ENCODE measurements around the gene PKM. TPM values are rescaled to one million over a fixed set of nuclear protein-coding genes. Genes with fewer than 3 reads are reported as not detected.

PKM gene
- total and polyA plus RNA-seq, 9 of the 15 experiments (the other 6 are each of a cell fraction or from before 2014, with no cell fraction given) = 140 to 825 (median 383) TPM

DNA sequence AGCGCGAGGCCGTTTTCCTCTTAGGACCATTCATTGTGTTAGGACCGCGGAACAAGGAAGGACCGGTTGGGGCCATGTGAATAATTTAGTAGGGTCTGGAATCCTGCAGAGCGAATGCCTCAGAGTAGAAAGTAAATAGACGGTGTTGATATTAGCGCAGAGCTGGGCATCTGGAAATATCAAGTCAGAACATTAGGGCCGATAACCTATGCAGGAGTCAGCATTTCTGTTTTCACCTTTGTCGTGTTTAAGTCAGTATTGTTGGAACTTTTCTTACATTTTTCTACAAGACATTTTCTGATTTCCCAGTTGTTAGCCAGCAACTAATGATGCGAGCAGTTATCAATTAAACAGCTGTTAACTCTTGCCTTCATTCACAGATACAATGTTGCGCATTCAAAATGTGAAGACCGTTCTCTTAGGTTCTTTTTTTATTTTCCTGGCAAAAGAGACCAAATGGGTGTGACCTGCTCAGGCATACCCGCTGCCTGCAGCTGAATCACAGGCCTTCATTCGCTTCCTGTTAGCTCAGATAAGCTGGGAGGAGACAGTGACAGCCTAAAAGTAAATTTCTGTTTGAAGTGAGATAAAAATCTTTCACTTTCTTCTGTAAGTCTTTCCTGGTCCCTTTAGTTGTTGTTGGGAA, 966 bp upstream of the PKM start (continued):
- no peak for TF ChIP-seq THAP12 (CRISPR knock-in tag; IDR thresholded peaks at IDR 0.05)
- no peak for TF ChIP-seq KDM5B (IDR thresholded peaks at IDR 0.05; ENCODE audit: insufficient replicate concordance, low read depth, low read length)
- TF ChIP-seq NBN (IDR thresholded peaks at IDR 0.05; ENCODE audit: low read depth) = 0 out of 2 replicates have a peak, but pooled peaks have one; percentile 43
- peak; percentile 77 for TF ChIP-seq GATA2 (CRISPR knock-in tag; IDR thresholded peaks at IDR 0.05)
- no peak for TF ChIP-seq RERE (CRISPR knock-in tag; IDR thresholded peaks at IDR 0.05; ENCODE audit: borderline replicate concordance)
- TF ChIP-seq SRSF3 (IDR thresholded peaks at IDR 0.05; ENCODE audit: insufficient read depth, low read length) = no peak
- no peak for TF ChIP-seq IRF2 (CRISPR knock-in tag; IDR thresholded peaks at IDR 0.05)
- no peak for TF ChIP-seq XRCC4 (IDR thresholded peaks at IDR 0.05; ENCODE audit: extremely low read depth, insufficient read depth, insufficient read length)
- no peak for TF ChIP-seq PRDM10 (IDR thresholded peaks at IDR 0.05; ENCODE audit: partially characterized antibody)
- TF ChIP-seq, protein P1, sequence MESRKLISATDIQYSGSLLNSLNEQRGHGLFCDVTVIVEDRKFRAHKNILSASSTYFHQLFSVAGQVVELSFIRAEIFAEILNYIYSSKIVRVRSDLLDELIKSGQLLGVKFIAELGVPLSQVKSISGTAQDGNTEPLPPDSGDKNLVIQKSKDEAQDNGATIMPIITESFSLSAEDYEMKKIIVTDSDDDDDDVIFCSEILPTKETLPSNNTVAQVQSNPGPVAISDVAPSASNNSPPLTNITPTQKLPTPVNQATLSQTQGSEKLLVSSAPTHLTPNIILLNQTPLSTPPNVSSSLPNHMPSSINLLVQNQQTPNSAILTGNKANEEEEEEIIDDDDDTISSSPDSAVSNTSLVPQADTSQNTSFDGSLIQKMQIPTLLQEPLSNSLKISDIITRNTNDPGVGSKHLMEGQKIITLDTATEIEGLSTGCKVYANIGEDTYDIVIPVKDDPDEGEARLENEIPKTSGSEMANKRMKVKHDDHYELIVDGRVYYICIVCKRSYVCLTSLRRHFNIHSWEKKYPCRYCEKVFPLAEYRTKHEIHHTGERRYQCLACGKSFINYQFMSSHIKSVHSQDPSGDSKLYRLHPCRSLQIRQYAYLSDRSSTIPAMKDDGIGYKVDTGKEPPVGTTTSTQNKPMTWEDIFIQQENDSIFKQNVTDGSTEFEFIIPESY (CRISPR knock-in tag; IDR thresholded peaks at IDR 0.05) = no peak
- no peak for TF ChIP-seq SETDB1 (IDR thresholded peaks at IDR 0.05; ENCODE audit: low read length)
- no peak for TF ChIP-seq ZNF3 (CRISPR knock-in tag; IDR thresholded peaks at IDR 0.05)
- TF ChIP-seq ZSCAN32 (CRISPR knock-in tag; IDR thresholded peaks at IDR 0.05) = no peak
